Measurements from ENCODE around the gene GJC2. TPM values are rescaled to one million over a fixed set of nuclear protein-coding genes. Genes with fewer than 3 reads are reported as not detected.

GJC2 gene
- total RNA-seq, 1 experiment from 2014 or later: 1.5 TPM

GRCh38 chr1:228136901-228137300 lies 12.8 kb upstream of the GJC2 start:
- intact Hi-C loops (cut with micrococcal nuclease; ENCODE audit: unreplicated experiment): loop anchor here (10.0 kb wide), 1 partner anchor 128 kb away; no protein-coding TSS in a partner anchor
- no peaks in the 10 kb centered on the region for H3K27me3 ChIP-seq (replicated peaks; ENCODE audit: control insufficient read depth, insufficient read depth, low read length)
- no peak for TF ChIP-seq CTCF (IDR thresholded peaks at IDR 0.05; ENCODE audit: insufficient read depth in 1 of 2, low read depth in 1 of 2, low read length in 1 of 2, severe bottlenecking in 1 of 2, unreplicated experiment in 1 of 2)
- Mint-ChIP-seq H3K27me3 (ENCODE audit: insufficient read depth, unreplicated experiment) (no peaks in the 10 kb centered on the region), H3K9me3 (ENCODE audit: unreplicated experiment) (no peaks in the 10 kb centered on the region), H3K27ac (ENCODE audit: unreplicated experiment) (no peak overlapping the region), H3K36me3 (ENCODE audit: insufficient read depth, unreplicated experiment) (peaks cover 15% of the 10 kb centered on the region), H3K4me3 (ENCODE audit: unreplicated experiment) (no peak overlapping the region), H3K4me1 (ENCODE audit: low read depth, unreplicated experiment) (no peaks in the 10 kb centered on the region)
- BruUV-seq (replicated peaks): no TSS peak
- H3K4me1 ChIP-seq: peaks cover 10% of the 10 kb centered on the region
- no peak overlapping the region for H3K4me3 ChIP-seq (ENCODE audit: low read depth, low read length)
- H3K36me3 ChIP-seq (ENCODE audit: control insufficient read depth, insufficient read depth, low read length): 0 out of 2 replicates have a peak, but pooled peaks cover 1% of the 10 kb centered on the region
- ChIA-PET CTCF (no interaction called here), POLR2A (interaction anchor here (0.5 kb wide), 1 partner anchor 28 kb away, joined by 6 read pairs; no protein-coding TSS in a partner anchor)
- DNase-seq: no peak
- H3K9me3 ChIP-seq: no peaks in the 10 kb centered on the region

GRCh38 chr1:228139406-228139930 lies 10.3 kb upstream of the GJC2 start:
- BruUV-seq (replicated peaks): no TSS peak

More at GRCh38 chr1:228139406-228139930, 10.3 kb upstream of the GJC2 start:
- H3K9me3 Mint-ChIP-seq (ENCODE audit: unreplicated experiment): no peaks in the 10 kb centered on the region
- peak overlapping the region; percentile 85 for H3K4me3 Mint-ChIP-seq (ENCODE audit: unreplicated experiment)
- Histone ChIP-seq H3K4me1 (peaks cover 5% of the 10 kb centered on the region), H3K9me3 (no peaks in the 10 kb centered on the region), H3K27me3 (replicated peaks; ENCODE audit: control insufficient read depth, insufficient read depth, low read length) (no peaks in the 10 kb centered on the region), H3K36me3 (ENCODE audit: control insufficient read depth, insufficient read depth, low read length) (0 out of 2 replicates have a peak, but pooled peaks cover 1% of the 10 kb centered on the region), H3K4me3 (ENCODE audit: low read depth, low read length) (peak overlapping the region; percentile 90)
- CTCF ChIA-PET: interaction anchor here (1.5 to 2.3 kb wide), 2 partner anchors 9 to 26 kb away, joined by 4 to 10 read pairs; partner anchors contain the start of gene IBA57
- H3K36me3 Mint-ChIP-seq (ENCODE audit: insufficient read depth, unreplicated experiment): peaks cover 21% of the 10 kb centered on the region
- H3K4me1 Mint-ChIP-seq (ENCODE audit: low read depth, unreplicated experiment): no peaks in the 10 kb centered on the region
- no peak for DNase-seq
- no peak for TF ChIP-seq CTCF (IDR thresholded peaks at IDR 0.05; ENCODE audit: insufficient read depth in 1 of 2, low read depth in 1 of 2, low read length in 1 of 2, severe bottlenecking in 1 of 2, unreplicated experiment in 1 of 2)
- POLR2A ChIA-PET: no interaction called here
- intact Hi-C loops (cut with micrococcal nuclease; ENCODE audit: unreplicated experiment): loop anchor here (1.0 to 10.0 kb wide), 2 partner anchors 8 to 125 kb away; no protein-coding TSS in a partner anchor
- H3K27me3 Mint-ChIP-seq (ENCODE audit: insufficient read depth, unreplicated experiment): no peaks in the 10 kb centered on the region
- H3K27ac Mint-ChIP-seq (ENCODE audit: unreplicated experiment): peak overlapping the region; percentile 91

Measured in Caco-2 (cell line).